Spleen (tissue), 11 donors: ENCODE results near the gene NFATC2. TPM values are rescaled to one million over a fixed set of nuclear protein-coding genes. Genes with fewer than 3 reads are reported as not detected.

Source experiments
- DNase-seq: peaks from one replicate; pipeline ENCODE4 v3.0.0-alpha.2; 2020
- H3K27ac ChIP-seq, 8 donors: fragments of 200-600 bp; sonication (generic) in 7 of 8; 1 replicate in 4 of 8; 2 replicates in 4 of 8; pipeline versions ENCODE4 v1.5.0 to v1.8.0; 2016 to 2021; ENCODE audit warnings: inconsistent platforms in 4 of 8, mild to moderate bottlenecking in 4 of 8, moderate library complexity in 1 of 8
- H3K27me3 ChIP-seq, 7 donors: fragments of 200-600 bp; sonication (generic) in 6 of 7; replicated peaks in 1 of 7; 1 replicate in 4 of 7; 2 replicates in 3 of 7; pipeline versions ENCODE4 v1.5.0 to v1.8.0; 2016 to 2021; ENCODE audit warnings: inconsistent platforms in 3 of 7, mild to moderate bottlenecking in 1 of 7
- H3K36me3 ChIP-seq, 6 donors: fragments of 200-600 bp; sonication (generic) in 5 of 6; 1 replicate in 4 of 6; 2 replicates in 2 of 6; pipeline versions ENCODE4 v1.5.0 to v1.8.0; 2016 to 2021; ENCODE audit warnings: inconsistent platforms in 2 of 6
- H3K4me1 ChIP-seq, 6 donors: fragments of 200-600 bp; sonication (generic) in 5 of 6; 1 replicate in 3 of 6; 2 replicates in 3 of 6; pipeline versions ENCODE4 v1.5.0 to v1.8.0; 2016 to 2021; ENCODE audit warnings: inconsistent platforms in 3 of 6
- H3K4me3 ChIP-seq, 8 donors: fragments of 200-600 bp; sonication (generic) in 7 of 8; 1 replicate in 4 of 8; 2 replicates in 4 of 8; pipeline versions ENCODE4 v1.5.0 to v1.8.0; 2016 to 2021; ENCODE audit warnings: inconsistent platforms in 4 of 8, mild to moderate bottlenecking in 4 of 8, moderate library complexity in 2 of 8
- H3K9me3 ChIP-seq, 8 donors: fragments of 200-600 bp; sonication (generic) in 7 of 8; 1 replicate in 4 of 8; 2 replicates in 4 of 8; pipeline versions ENCODE4 v1.5.0 to v1.8.0; 2016 to 2021; ENCODE audit warnings: inconsistent platforms in 4 of 8
- CTCF ChIP-seq, 11 experiments: fragments of 200-600 bp in 7 of 11; fragments of 450-650 bp in 4 of 11; sonication (generic) in 4 of 11; IDR thresholded peaks in 8 of 11; conservative IDR thresholded peaks in 3 of 11; 1 replicate in 7 of 11; 2 replicates in 4 of 11; pipeline versions ENCODE4 v1.4.0 to v1.8.0; 2016 to 2021; ENCODE audit warnings: antibody characterized with exemption in 11 of 11, inconsistent platforms in 4 of 11, mild to moderate bottlenecking in 1 of 11
- POLR2A ChIP-seq, 3 donors: fragments of 450-650 bp; IDR thresholded peaks; one replicate each; pipeline ENCODE4 v1.5.1; 2017; ENCODE audit warnings: antibody characterized with exemption in 3 of 3, mild to moderate bottlenecking in 1 of 3
- POLR2AphosphoS5 ChIP-seq, 3 donors: sonication (generic); formaldehyde crosslinking; IDR thresholded peaks; one replicate each; pipeline ENCODE4 v1.5.1; 2017; ENCODE audit warnings: antibody characterized with exemption in 3 of 3
- WGBS, 5 donors: extraction: QIAGEN DNeasy Blood & Tissue Kit in 3 of 5; methylation state at CpG; one replicate each; pipeline versions ENCODE4 v1.1.5 to v1.1.7; 2013 to 2018; 5-methylcytosine and 5-hydroxymethylcytosine counted together
- intact Hi-C: fragments of 100-400 bp; cut with DNase I; formaldehyde crosslinking; loops from one replicate; pipeline ENCODE4 v1.15.0; 2023; ENCODE audit warnings: low total_unique reads
- polyA plus RNA-seq, 3 donors: library from polyadenylated mRNA; stranded (reverse); fragments of 200-250 nt; gene quantifications; one replicate each; pipeline ENCODE4 v1.2.1, GENCODE V29; 2013
- total RNA-seq, 7 donors: library from RNA; depleted of rRNA in 3 of 7; stranded (reverse); fragments of >200 nt in 3 of 7; fragmentation: NEBNext Ultra II Directional in 4 of 7; extraction: Animal tissue kit (Norgen Biotek cat#: 25700) in 4 of 7; gene quantifications; one replicate each; pipeline versions ENCODE4 v1.1.0 to v1.2.1, GENCODE V29; 2016 to 2021
- donor health status: healthy with polysubstance abuse.
- donor health status: DM: no; HTN: no; CAD: no; lungs with moderate emphysema.
- donor health status: DM: no; HTN: no; CAD: no.
- donor health status: Bipolar disorder and iron deficiency.
- donor health status: healthy.
- donor health status: DM: no; HTN: no; CAD: no.
- donor health status: DM: yes; HTN: yes; CAD: no.

The NFATC2 gene
- total and polyA plus RNA-seq, 10 donors = 6.5 to 42.9 (median 34.5) TPM

DNA sequence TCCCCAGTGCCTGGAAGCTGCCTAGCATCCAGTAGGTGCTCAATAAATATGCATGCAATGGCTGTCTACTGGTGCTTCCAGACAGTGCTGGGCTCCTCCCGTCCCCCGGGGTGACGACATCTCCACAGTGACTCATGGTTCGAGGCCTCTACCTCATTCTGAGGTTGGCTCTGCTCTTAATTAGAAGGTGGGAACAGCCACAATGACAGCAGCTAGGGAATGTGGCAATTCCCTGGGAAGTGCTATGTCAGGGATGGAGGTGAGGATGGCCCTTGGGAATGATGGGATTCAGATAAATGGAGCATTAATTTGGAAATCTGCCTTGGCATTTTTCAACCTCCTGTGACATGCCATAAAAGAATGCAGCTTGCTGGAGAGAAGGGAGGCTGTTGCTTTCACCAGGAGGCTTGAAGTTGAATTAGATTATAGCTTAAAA lies 43.5 kb upstream of the NFATC2 start:
- H3K4me1 ChIP-seq = peaks cover 0 to 5% (median 0%) of the 10 kb centered on the region in 6 donors
- no peaks in the 10 kb centered on the region for H3K9me3 ChIP-seq
- no peak for DNase-seq
- H3K36me3 ChIP-seq = no peaks in the 10 kb centered on the region
- no peak overlapping the region for H3K4me3 ChIP-seq
- intact Hi-C loops = no loop called here
- no peak overlapping the region for H3K27ac ChIP-seq
- no peaks in the 10 kb centered on the region for H3K27me3 ChIP-seq
- WGBS, 5 donors = 72 to 92% (median 77%) methylated on average over 4 of the region's 4 CpGs
- TF ChIP-seq CTCF (IDR thresholded peaks at IDR 0.05 in 8 of 11, conservative IDR thresholded peaks at IDR 0.05 in 3 of 11) (no peak), POLR2A (IDR thresholded peaks at IDR 0.05) (no peak), POLR2AphosphoS5 (IDR thresholded peaks at IDR 0.05) (no peak)

DNA sequence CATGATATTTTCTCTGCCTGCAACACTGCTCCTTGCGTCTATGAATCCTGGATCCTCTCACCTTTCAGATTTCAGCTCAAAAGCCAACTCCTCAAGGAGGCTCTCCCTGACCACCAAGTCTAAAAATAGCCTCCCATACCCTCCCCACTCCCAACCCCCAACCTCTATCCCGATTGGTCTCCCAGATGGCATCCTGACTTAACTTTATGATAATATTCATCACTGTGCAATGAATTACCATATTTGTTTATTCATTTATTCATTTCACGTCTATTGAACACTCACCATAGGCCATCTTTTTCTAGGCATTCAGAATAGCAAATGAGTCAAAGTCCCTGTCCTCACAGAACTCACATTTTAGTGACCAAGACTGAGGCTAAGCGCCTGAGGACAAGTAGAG lies 42.6 kb upstream of the NFATC2 start:
- Histone ChIP-seq H3K27me3 (no peaks in the 10 kb centered on the region), H3K27ac (no peak overlapping the region), H3K4me1 (peaks cover 0 to 5% (median 0%) of the 10 kb centered on the region in 6 donors), H3K9me3 (no peaks in the 10 kb centered on the region), H3K36me3 (no peaks in the 10 kb centered on the region), H3K4me3 (no peak overlapping the region)
- no peak for TF ChIP-seq CTCF (IDR thresholded peaks at IDR 0.05 in 8 of 11, conservative IDR thresholded peaks at IDR 0.05 in 3 of 11)
- TF ChIP-seq POLR2AphosphoS5 (IDR thresholded peaks at IDR 0.05) = no peak
- no peak for TF ChIP-seq POLR2A (IDR thresholded peaks at IDR 0.05)
- DNase-seq = no peak
- intact Hi-C loops = no loop called here
- WGBS, 5 donors = 71 to 84% (median 75%) methylated on average over 4 of the region's 4 CpGs

- TF ChIP-seq POLR2AphosphoS5 (IDR thresholded peaks at IDR 0.05) = no peak
- no peak for TF ChIP-seq POLR2A (IDR thresholded peaks at IDR 0.05)
- no peak for TF ChIP-seq CTCF (IDR thresholded peaks at IDR 0.05 in 8 of 11, conservative IDR thresholded peaks at IDR 0.05 in 3 of 11)
- Histone ChIP-seq H3K4me3 (no peak overlapping the region), H3K27ac (no peak overlapping the region), H3K9me3 (no peaks in the 10 kb centered on the region), H3K27me3 (no peaks in the 10 kb centered on the region), H3K36me3 (no peaks in the 10 kb centered on the region), H3K4me1 (peaks cover 0 to 5% (median 0%) of the 10 kb centered on the region in 6 donors)
- 73 to 84% (median 80%) methylated on average over 4 of the region's 4 CpGs for WGBS, 5 donors
- intact Hi-C loops = no loop called here
- DNase-seq = no peak
Observed at GRCh38 chr20:51584737-51585136, 42.2 kb upstream of the NFATC2 start.

GRCh38 chr20:51584116-51584515 lies 41.6 kb upstream of the NFATC2 start:
- Histone ChIP-seq H3K4me1 (peaks cover 0 to 5% (median 0%) of the 10 kb centered on the region in 6 donors), H3K4me3 (no peak overlapping the region), H3K9me3 (no peaks in the 10 kb centered on the region), H3K27ac (no peak overlapping the region), H3K27me3 (no peaks in the 10 kb centered on the region), H3K36me3 (no peaks in the 10 kb centered on the region)
- no peak for DNase-seq
- intact Hi-C loops = no loop called here
- TF ChIP-seq POLR2A (IDR thresholded peaks at IDR 0.05) = no peak
- TF ChIP-seq POLR2AphosphoS5 (IDR thresholded peaks at IDR 0.05) = no peak
- TF ChIP-seq CTCF (IDR thresholded peaks at IDR 0.05 in 8 of 11, conservative IDR thresholded peaks at IDR 0.05 in 3 of 11) = no peak
- WGBS, 5 donors = 84 to 93% (median 86%) methylated on average over 8 of the region's 8 CpGs
